WTC11 (cell line): ENCODE measurements around the gene MED9.

Experiments
- CTCF ChIP-seq: fragments of 200-600 bp; IDR thresholded peaks from 2 replicates; pipeline ENCODE4 v1.8.0; 2022; ENCODE audit warnings: antibody characterized with exemption
- ESRRA ChIP-seq: sonication (generic); formaldehyde crosslinking; IDR thresholded peaks from 2 replicates; pipeline ENCODE4 v1.8.1; 2022; ENCODE audit warnings: mild to moderate bottlenecking, missing genetic modification reagents, borderline replicate concordance
- HMGXB4 ChIP-seq: sonication (generic); formaldehyde crosslinking; IDR thresholded peaks from 2 replicates; pipeline ENCODE4 v1.8.1; 2023; ENCODE audit warnings: mild to moderate bottlenecking, moderate library complexity, missing genetic modification reagents
- RELA ChIP-seq: sonication (generic); formaldehyde crosslinking; IDR thresholded peaks from 2 replicates; pipeline ENCODE4 v1.8.1; 2022; ENCODE audit warnings: missing genetic modification reagents, mild to moderate bottlenecking, borderline replicate concordance
- ZNF138 ChIP-seq: sonication (generic); formaldehyde crosslinking; conservative IDR thresholded peaks from 2 replicates; pipeline ENCODE4 v1.8.1; 2022; ENCODE audit warnings: mild to moderate bottlenecking, moderate library complexity, missing genetic modification reagents
- ZNF396 ChIP-seq: fragments of 250-450 bp; sonication (Bioruptor Pico); IDR thresholded peaks from 2 replicates; pipeline ENCODE4 v1.8.0; 2021; ENCODE audit warnings: mild to moderate bottlenecking, moderate library complexity, borderline replicate concordance
- ZNF512 ChIP-seq: sonication (generic); formaldehyde crosslinking; IDR thresholded peaks from 2 replicates; pipeline ENCODE4 v1.8.1; 2022; ENCODE audit warnings: missing genetic modification reagents, borderline replicate concordance
- ZSCAN18 ChIP-seq: fragments of 250-450 bp; sonication (Bioruptor Pico); IDR thresholded peaks from 2 replicates; pipeline ENCODE4 v2.1.2; 2022; ENCODE audit warnings: mild to moderate bottlenecking, moderate library complexity
- TF ChIP-seq, protein P1 (sequence below): sonication (generic); formaldehyde crosslinking; IDR thresholded peaks from 2 replicates; pipeline ENCODE4 v1.8.0; 2022; ENCODE audit warnings: mild to moderate bottlenecking, missing genetic modification reagents

- TF ChIP-seq CTCF (no peak), ZNF512 (CRISPR knock-in tag) (no peak), HMGXB4 (CRISPR knock-in tag) (no peak), ZNF138 (CRISPR knock-in tag) (no peak), ESRRA (CRISPR knock-in tag) (no peak), ZSCAN18 (CRISPR knock-in tag) (no peak), ZNF396 (CRISPR knock-in tag) (no peak), RELA (CRISPR knock-in tag) (no peak)
- TF ChIP-seq, protein P1, sequence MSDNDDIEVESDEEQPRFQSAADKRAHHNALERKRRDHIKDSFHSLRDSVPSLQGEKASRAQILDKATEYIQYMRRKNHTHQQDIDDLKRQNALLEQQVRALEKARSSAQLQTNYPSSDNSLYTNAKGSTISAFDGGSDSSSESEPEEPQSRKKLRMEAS (CRISPR knock-in tag) = no peak
Observed at GRCh38 chr17:17497845-17498520, 21.2 kb downstream of the MED9 start.
